B cell (primary cell): ENCODE data around the gene VAV3. TPM values are rescaled to one million over a fixed set of nuclear protein-coding genes. Genes with fewer than 3 reads are reported as not detected.
"Not testable (repeated sequence)": the region's sequence is repeated elsewhere in the genome, so short reads cannot be mapped to it uniquely, and the experiment has no call there.

Experiments used
- ATAC-seq: fragments of 200-7000 bp; cut with Tn5 transposase; one replicate; pipeline ENCODE4 v1.10.0; 2021; ENCODE audit warnings: low read depth, mild to moderate bottlenecking, moderate number of reproducible peaks, moderate library complexity
- CTCF ChIA-PET: fragments of 350-600 bp; sonication (Branson Sonifier 250); formaldehyde crosslinking; loops from one replicate; lab custom pipeline; 2021; ENCODE audit warnings: antibody characterized with exemption, inconsistent platforms; lab: Charles Lee
- POLR2A ChIA-PET: fragments of 350-600 bp; sonication (Branson Sonifier 250); formaldehyde crosslinking; loops from one replicate; lab custom pipeline; 2021; ENCODE audit warnings: antibody characterized with exemption; lab: Charles Lee
- DNase-seq: peaks from one replicate; pipeline ENCODE4 v3.0.0; 2013
- H2AFZ ChIP-seq: 2 replicates; pipeline ENCODE4 v1.6.1; 2012; ENCODE audit warnings: mild to moderate bottlenecking, low read depth, low read length; ENCODE audit not compliant: insufficient read depth, poor library complexity, severe bottlenecking
- H3K27ac ChIP-seq, 2 donors: 1 replicate in 1 of 2; 2 replicates in 1 of 2; pipeline ENCODE4 v1.5.1; 2012 to 2013; ENCODE audit warnings: low read length in 2 of 2, mild to moderate bottlenecking in 2 of 2, moderate library complexity in 1 of 2
- H3K27me3 ChIP-seq, 4 experiments: fragments of 200-600 bp in 1 of 4; sonication (generic) in 1 of 4; replicated peaks in 1 of 4; 1 replicate in 2 of 4; 2 replicates in 2 of 4; pipeline versions ENCODE4 v1.6.1 to v1.7.0; 2013 to 2016; ENCODE audit warnings: low read length in 3 of 4, mild to moderate bottlenecking in 2 of 4, mixed read lengths in 1 of 4, moderate library complexity in 1 of 4; ENCODE audit not compliant: insufficient read depth in 4 of 4, control insufficient read depth in 3 of 4; ENCODE audit errors: control extremely low read depth in 1 of 4
- H3K36me3 ChIP-seq, 2 experiments: replicated peaks in 1 of 2; 1 replicate in 1 of 2; 2 replicates in 1 of 2; pipeline versions ENCODE4 v1.6.1 to v1.7.1; 2013; ENCODE audit warnings: low read length in 1 of 2; ENCODE audit not compliant: insufficient read depth in 2 of 2, control insufficient read depth in 1 of 2; ENCODE audit errors: control extremely low read depth in 1 of 2, extremely low read depth in 1 of 2
- H3K4me1 ChIP-seq, 2 donors: fragments of 200-600 bp in 1 of 2; sonication (generic) in 1 of 2; 1 replicate in 1 of 2; 2 replicates in 1 of 2; pipeline versions ENCODE4 v1.5.1 to v1.6.1; 2013 to 2017; ENCODE audit warnings: low read length in 2 of 2; ENCODE audit not compliant: control insufficient read depth in 2 of 2, insufficient read depth in 2 of 2
- H3K4me2 ChIP-seq: replicated peaks from 2 replicates; pipeline ENCODE3; 2012; ENCODE audit warnings: mild to moderate bottlenecking, low read depth, low read length; ENCODE audit not compliant: poor library complexity, severe bottlenecking
- H3K4me3 ChIP-seq, 5 experiments: fragments of 200-600 bp in 1 of 5; sonication (generic) in 1 of 5; 1 replicate in 3 of 5; 2 replicates in 2 of 5; pipeline versions ENCODE4 v1.5.1 to v1.7.0; 2011 to 2016; ENCODE audit warnings: low read length in 4 of 5, mild to moderate bottlenecking in 4 of 5, low read depth in 2 of 5, control low read depth in 1 of 5, moderate library complexity in 1 of 5; ENCODE audit not compliant: insufficient read depth in 1 of 5; ENCODE audit errors: control extremely low read depth in 1 of 5, extremely low read depth in 1 of 5
- H3K79me2 ChIP-seq: fragments of 200-600 bp; sonication (generic); one replicate; pipeline ENCODE4 v1.6.0; 2016; ENCODE audit warnings: low read length; ENCODE audit not compliant: control insufficient read depth, insufficient read depth
- H3K9ac ChIP-seq: fragments of 200-600 bp; sonication (generic); 2 replicates; pipeline ENCODE4 v1.6.1; 2017; ENCODE audit warnings: mild to moderate bottlenecking, low read length, moderate library complexity
- H3K9me3 ChIP-seq, 3 donors: one replicate each; pipeline versions ENCODE4 v1.6.1 to v1.7.1; 2013; ENCODE audit warnings: low read length in 2 of 3; ENCODE audit not compliant: control insufficient read depth in 2 of 3, insufficient read depth in 1 of 3; ENCODE audit errors: control extremely low read depth in 1 of 3
- H4K20me1 ChIP-seq: 2 replicates; pipeline ENCODE4 v1.6.0; 2012; ENCODE audit warnings: mild to moderate bottlenecking, low read length; ENCODE audit not compliant: insufficient read depth, control insufficient read depth, poor library complexity, severe bottlenecking
- H3K27ac Mint-ChIP-seq: one replicate; pipeline ENCODE4 v1.8.0; 2021; ENCODE audit warnings: mixed read lengths
- H3K27me3 Mint-ChIP-seq: one replicate; pipeline ENCODE4 v1.8.0; 2021; ENCODE audit warnings: mixed read lengths
- H3K4me1 Mint-ChIP-seq: one replicate; pipeline ENCODE4 v1.8.0; 2021; ENCODE audit warnings: mixed read lengths
- H3K4me3 Mint-ChIP-seq: one replicate; pipeline ENCODE4 v1.8.0; 2021; ENCODE audit warnings: mixed read lengths
- H3K9me3 Mint-ChIP-seq: one replicate; pipeline ENCODE4 v1.8.0; 2022; ENCODE audit warnings: mixed read lengths; ENCODE audit not compliant: insufficient read depth
- EZH2 ChIP-seq: IDR thresholded peaks from 2 replicates; pipeline ENCODE4 v1.6.1; 2012; ENCODE audit warnings: borderline replicate concordance, low read depth, mild to moderate bottlenecking, moderate library complexity, low read length; ENCODE audit not compliant: insufficient read depth, poor library complexity, severe bottlenecking
- WGBS: methylation state at CpG from one replicate; pipeline ENCODE4 v1.1.5; 2013; ENCODE audit warnings: missing lambda C conversion rate; ENCODE audit not compliant: insufficient coverage; 5-methylcytosine and 5-hydroxymethylcytosine counted together
- intact Hi-C: fragments of 100-400 bp; cut with micrococcal nuclease; formaldehyde crosslinking; loops from one replicate; pipeline ENCODE4 v1.10.0; 2022
- polyA plus RNA-seq: library from polyadenylated mRNA; depleted of rRNA; stranded (reverse); fragments of >200 nt; gene quantifications from 2 replicates; pipeline ENCODE4 v1.2.3, GENCODE V29; 2012
- total RNA-seq, 2 donors: library from RNA; stranded (reverse); fragments of 120-200 nt in 1 of 2; gene quantifications; 1 replicate in 1 of 2; 2 replicates in 1 of 2; pipeline versions ENCODE4 v1.2.3 to v1.2.4, GENCODE V29; 2013 to 2022
- TF ChIP-seq, protein P1 (sequence below): fragments of 200-600 bp; IDR thresholded peaks from one replicate; pipeline ENCODE4 v1.8.0; 2022; ENCODE audit warnings: antibody characterized with exemption, mild to moderate bottlenecking

Gene VAV3
- total and polyA plus RNA-seq, 2 donors (not counting 1 experiment from before 2014, with no cell fraction given): 14.8 to 32.5 TPM

DNA sequence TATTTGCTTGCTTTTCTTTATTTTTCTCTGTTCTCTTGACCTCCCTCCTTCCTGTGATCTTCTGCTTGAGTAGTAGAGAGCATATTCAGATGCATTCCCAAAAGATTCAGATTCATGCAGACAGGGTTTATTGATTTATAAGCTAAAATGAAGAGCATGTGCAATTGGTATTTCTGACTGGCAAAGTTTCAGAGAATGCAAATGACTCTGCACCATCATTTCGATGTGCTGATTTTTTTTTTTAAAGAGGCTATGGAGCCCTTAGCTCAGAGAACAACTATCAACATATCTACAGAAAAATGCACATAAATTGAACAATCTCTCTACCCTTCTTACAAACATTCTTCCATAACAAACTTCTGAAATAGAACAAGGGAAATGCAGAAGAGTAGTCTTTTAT, 312.0 kb downstream of the VAV3 start:
- no CpG with 5 or more reads among the region's 1 CpG for WGBS
- no peaks in the 10 kb centered on the region for H3K9me3 Mint-ChIP-seq
- ChIA-PET CTCF (no interaction called here), POLR2A (no interaction called here)
- Histone ChIP-seq H3K4me3 (no peak overlapping the region), H3K4me2 (no peak overlapping the region), H3K9me3 (peaks cover 0 to 1% (median 0%) of the 10 kb centered on the region in 3 donors), H2AFZ (no peak overlapping the region), H4K20me1 (no peaks in the 10 kb centered on the region), H3K9ac (no peak overlapping the region), H3K27ac (no peak overlapping the region), H3K36me3 (peaks cover 0 to 8% of the 10 kb centered on the region in 2 experiments), H3K27me3 (no peaks in the 10 kb centered on the region), H3K4me1 (no peaks in the 10 kb centered on the region), H3K79me2 (no peaks in the 10 kb centered on the region)
- H3K27ac Mint-ChIP-seq: no peak overlapping the region
- TF ChIP-seq, protein P1, sequence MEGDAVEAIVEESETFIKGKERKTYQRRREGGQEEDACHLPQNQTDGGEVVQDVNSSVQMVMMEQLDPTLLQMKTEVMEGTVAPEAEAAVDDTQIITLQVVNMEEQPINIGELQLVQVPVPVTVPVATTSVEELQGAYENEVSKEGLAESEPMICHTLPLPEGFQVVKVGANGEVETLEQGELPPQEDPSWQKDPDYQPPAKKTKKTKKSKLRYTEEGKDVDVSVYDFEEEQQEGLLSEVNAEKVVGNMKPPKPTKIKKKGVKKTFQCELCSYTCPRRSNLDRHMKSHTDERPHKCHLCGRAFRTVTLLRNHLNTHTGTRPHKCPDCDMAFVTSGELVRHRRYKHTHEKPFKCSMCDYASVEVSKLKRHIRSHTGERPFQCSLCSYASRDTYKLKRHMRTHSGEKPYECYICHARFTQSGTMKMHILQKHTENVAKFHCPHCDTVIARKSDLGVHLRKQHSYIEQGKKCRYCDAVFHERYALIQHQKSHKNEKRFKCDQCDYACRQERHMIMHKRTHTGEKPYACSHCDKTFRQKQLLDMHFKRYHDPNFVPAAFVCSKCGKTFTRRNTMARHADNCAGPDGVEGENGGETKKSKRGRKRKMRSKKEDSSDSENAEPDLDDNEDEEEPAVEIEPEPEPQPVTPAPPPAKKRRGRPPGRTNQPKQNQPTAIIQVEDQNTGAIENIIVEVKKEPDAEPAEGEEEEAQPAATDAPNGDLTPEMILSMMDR: no peak
- no peak for TF ChIP-seq EZH2
- DNase-seq (no peak), ATAC-seq (no peak)
- H3K27me3 Mint-ChIP-seq: no peaks in the 10 kb centered on the region
- intact Hi-C loops: no loop called here
- no peaks in the 10 kb centered on the region for H3K4me1 Mint-ChIP-seq
- no peak overlapping the region for H3K4me3 Mint-ChIP-seq

GRCh38 chr1:107650825-107651224, 314.2 kb downstream of the VAV3 start:
- CTCF ChIA-PET, H3K9me3 ChIP-seq, H4K20me1 ChIP-seq, H3K9me3 Mint-ChIP-seq, H3K4me2 ChIP-seq, intact Hi-C loops, H3K27me3 ChIP-seq, ATAC-seq, H3K4me3 ChIP-seq, H2AFZ ChIP-seq, DNase-seq, H3K4me3 Mint-ChIP-seq, H3K79me2 ChIP-seq, H3K36me3 ChIP-seq, H3K27ac ChIP-seq, H3K9ac ChIP-seq, H3K27ac Mint-ChIP-seq, H3K4me1 Mint-ChIP-seq, H3K4me1 ChIP-seq, POLR2A ChIA-PET, H3K27me3 Mint-ChIP-seq: not testable (repeated sequence)
- no CpG with 5 or more reads among the region's 2 CpGs for WGBS
